OCI-LY1 (cell line): Measurements from ENCODE around the gene MCF2L2.

Experiments
- H2AFZ ChIP-seq: fragments of 200-600 bp; sonication (generic), shearing (Covaris generic); 2 replicates; pipeline ENCODE4 v1.6.0; 2014; ENCODE audit warnings: antibody characterized with exemption, mild to moderate bottlenecking, low read length
- H3F3A ChIP-seq: fragments of 200-600 bp; sonication (generic), shearing (Covaris generic); 2 replicates; pipeline ENCODE4 v1.6.0; 2014; ENCODE audit warnings: mild to moderate bottlenecking, antibody characterized with exemption, low read length, moderate library complexity; ENCODE audit not compliant: insufficient read depth
- H3K27ac ChIP-seq: fragments of 200-600 bp; sonication (generic); 2 replicates; pipeline ENCODE4 v1.5.1; 2014; ENCODE audit warnings: low read length, mixed run types, mild to moderate bottlenecking, low read depth; ENCODE audit not compliant: poor library complexity, severe bottlenecking
- H3K27me3 ChIP-seq: fragments of 200-600 bp; sonication (generic); 2 replicates; pipeline ENCODE4 v1.6.0; 2014; ENCODE audit warnings: antibody characterized with exemption, mild to moderate bottlenecking, low read length, moderate library complexity; ENCODE audit not compliant: insufficient read depth
- H3K36me3 ChIP-seq: fragments of 200-600 bp; sonication (generic); 2 replicates; pipeline ENCODE4 v1.6.1; 2014; ENCODE audit warnings: mild to moderate bottlenecking, antibody characterized with exemption, low read length, moderate library complexity, mixed read lengths; ENCODE audit not compliant: insufficient read depth
- H3K4me1 ChIP-seq: fragments of 200-600 bp; sonication (generic); 2 replicates; pipeline ENCODE4 v1.5.1; 2014; ENCODE audit warnings: mild to moderate bottlenecking, low read length, moderate library complexity; ENCODE audit not compliant: insufficient read depth, severe bottlenecking
- H3K4me2 ChIP-seq: fragments of 200-600 bp; sonication (generic), shearing (Covaris generic); 2 replicates; pipeline ENCODE4 v1.6.1; 2014; ENCODE audit warnings: low read length
- H3K4me3 ChIP-seq: fragments of 200-600 bp; sonication (generic); 2 replicates; pipeline ENCODE4 v1.5.1; 2014; ENCODE audit warnings: low read length, low read depth, mild to moderate bottlenecking, mixed read lengths; ENCODE audit not compliant: poor library complexity, severe bottlenecking
- H3K79me2 ChIP-seq: fragments of 200-600 bp; shearing (Covaris generic); 2 replicates; pipeline ENCODE4 v1.6.1; 2016; ENCODE audit warnings: mixed run types, low read length, mixed read lengths; ENCODE audit not compliant: insufficient read depth
- H3K9ac ChIP-seq: fragments of 200-600 bp; sonication (generic), shearing (Covaris generic); 2 replicates; pipeline ENCODE4 v1.6.1; 2014; ENCODE audit warnings: mild to moderate bottlenecking, low read length, mixed read lengths
- H3K9me2 ChIP-seq: fragments of 200-600 bp; sonication (generic), shearing (Covaris generic); 2 replicates; pipeline ENCODE4 v1.6.1; 2014; ENCODE audit warnings: low read depth, mild to moderate bottlenecking, low read length, mixed read lengths
- H3K9me3 ChIP-seq: fragments of 200-600 bp; shearing (Covaris generic); 2 replicates; pipeline ENCODE4 v1.6.1; 2014; ENCODE audit warnings: low read length, mixed read lengths
- H4K20me1 ChIP-seq: fragments of 200-600 bp; sonication (generic), shearing (Covaris generic); 2 replicates; pipeline ENCODE4 v1.6.0; 2016; ENCODE audit warnings: mild to moderate bottlenecking, low read length; ENCODE audit not compliant: insufficient read depth
- EZH2 ChIP-seq: fragments of 200-600 bp; sonication (generic), shearing (Covaris generic); IDR thresholded peaks from 2 replicates; pipeline ENCODE4 v1.8.0; 2017; ENCODE audit warnings: borderline replicate concordance, mixed run types, mild to moderate bottlenecking, antibody characterized with exemption, low read length, moderate library complexity, mixed read lengths
- TF ChIP-seq, protein P1 (sequence below): fragments of 200-600 bp; sonication (generic), shearing (Covaris generic); IDR thresholded peaks from 2 replicates; pipeline ENCODE4 v1.5.1; 2017; ENCODE audit warnings: mild to moderate bottlenecking, antibody characterized with exemption, low read length, moderate library complexity, mixed read lengths

MCF2L2 gene

DNA sequence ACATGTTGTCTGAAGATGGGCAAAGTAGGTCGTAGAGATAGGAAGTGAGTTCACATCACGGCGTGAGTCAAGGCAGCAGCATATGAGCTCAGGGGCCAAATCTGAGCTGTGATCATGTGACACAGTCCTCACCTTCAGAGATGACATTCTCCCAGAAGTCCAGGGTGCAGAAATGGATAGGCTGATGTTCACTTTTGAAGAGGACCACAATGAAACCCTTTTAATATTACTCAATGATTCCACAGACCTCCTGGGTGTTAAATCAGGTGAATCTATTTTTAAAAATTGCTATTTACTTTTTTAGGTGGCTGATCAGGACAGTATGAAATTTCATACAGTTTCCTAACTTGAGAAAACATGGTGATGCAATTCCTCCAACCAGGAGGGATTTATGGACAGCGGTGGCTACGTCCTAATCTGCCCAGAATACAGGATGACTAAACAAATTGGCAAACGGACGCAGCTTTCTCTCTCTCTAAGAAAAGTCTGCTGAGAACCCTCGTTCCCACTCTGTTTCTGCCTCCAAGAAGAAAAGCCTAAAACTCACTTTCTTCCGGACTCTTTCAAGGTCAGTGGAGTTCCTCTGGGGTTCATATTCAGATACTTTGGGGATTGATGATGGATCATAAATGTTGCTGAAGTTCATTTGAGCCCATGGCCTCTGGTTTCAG lies 141.0 kb downstream of the MCF2L2 start:
- Histone ChIP-seq H2AFZ (no peak overlapping the region), H3F3A (no peaks in the 10 kb centered on the region), H4K20me1 (no peaks in the 10 kb centered on the region), H3K4me3 (no peak overlapping the region), H3K36me3 (no peaks in the 10 kb centered on the region), H3K9ac (no peak overlapping the region), H3K4me2 (no peak overlapping the region), H3K9me2 (no peaks in the 10 kb centered on the region), H3K27ac (no peak overlapping the region), H3K9me3 (no peaks in the 10 kb centered on the region), H3K79me2 (no peaks in the 10 kb centered on the region), H3K4me1 (peaks cover 5% of the 10 kb centered on the region), H3K27me3 (no peaks in the 10 kb centered on the region)
- TF ChIP-seq, protein P1, sequence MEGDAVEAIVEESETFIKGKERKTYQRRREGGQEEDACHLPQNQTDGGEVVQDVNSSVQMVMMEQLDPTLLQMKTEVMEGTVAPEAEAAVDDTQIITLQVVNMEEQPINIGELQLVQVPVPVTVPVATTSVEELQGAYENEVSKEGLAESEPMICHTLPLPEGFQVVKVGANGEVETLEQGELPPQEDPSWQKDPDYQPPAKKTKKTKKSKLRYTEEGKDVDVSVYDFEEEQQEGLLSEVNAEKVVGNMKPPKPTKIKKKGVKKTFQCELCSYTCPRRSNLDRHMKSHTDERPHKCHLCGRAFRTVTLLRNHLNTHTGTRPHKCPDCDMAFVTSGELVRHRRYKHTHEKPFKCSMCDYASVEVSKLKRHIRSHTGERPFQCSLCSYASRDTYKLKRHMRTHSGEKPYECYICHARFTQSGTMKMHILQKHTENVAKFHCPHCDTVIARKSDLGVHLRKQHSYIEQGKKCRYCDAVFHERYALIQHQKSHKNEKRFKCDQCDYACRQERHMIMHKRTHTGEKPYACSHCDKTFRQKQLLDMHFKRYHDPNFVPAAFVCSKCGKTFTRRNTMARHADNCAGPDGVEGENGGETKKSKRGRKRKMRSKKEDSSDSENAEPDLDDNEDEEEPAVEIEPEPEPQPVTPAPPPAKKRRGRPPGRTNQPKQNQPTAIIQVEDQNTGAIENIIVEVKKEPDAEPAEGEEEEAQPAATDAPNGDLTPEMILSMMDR: no peak
- TF ChIP-seq EZH2: no peak

DNA sequence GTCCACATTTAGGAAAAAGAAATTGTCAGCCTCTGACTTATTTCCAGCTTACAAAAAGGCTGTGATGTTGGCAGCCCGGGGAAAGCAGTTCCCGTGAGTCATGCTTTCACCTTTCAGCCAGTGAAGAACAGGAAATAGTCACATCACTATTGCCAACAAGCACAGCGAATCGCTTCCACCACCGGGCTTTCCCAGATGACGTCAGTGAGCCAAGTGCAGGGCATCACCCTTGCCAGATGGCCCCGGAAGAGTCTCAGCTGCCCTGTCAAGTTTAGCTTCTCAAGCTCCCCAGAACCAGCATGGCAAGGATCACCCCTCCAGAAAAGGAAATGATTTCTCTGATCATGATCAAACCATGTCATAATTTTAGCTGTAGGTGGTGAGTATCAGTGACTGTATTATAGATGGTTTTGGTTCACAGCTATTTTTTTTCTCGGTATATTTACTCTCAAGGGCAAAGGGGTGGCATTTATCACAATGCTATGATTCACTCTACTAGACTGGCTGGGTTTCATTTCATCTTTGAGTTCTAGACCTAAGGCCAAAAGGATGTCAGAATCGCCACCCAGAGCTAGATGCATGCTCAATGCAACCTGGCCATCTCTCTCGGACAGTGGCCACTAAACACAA lies 142.5 kb downstream of the MCF2L2 start:
- TF ChIP-seq, protein P1: no peak
- no peak for TF ChIP-seq EZH2
- Histone ChIP-seq H3K27ac (no peak overlapping the region), H3F3A (no peaks in the 10 kb centered on the region), H3K9ac (no peak overlapping the region), H3K4me3 (no peak overlapping the region), H3K9me3 (no peaks in the 10 kb centered on the region), H3K4me2 (no peak overlapping the region), H3K4me1 (peaks cover 5% of the 10 kb centered on the region), H3K36me3 (no peaks in the 10 kb centered on the region), H2AFZ (no peak overlapping the region), H3K9me2 (no peaks in the 10 kb centered on the region), H3K27me3 (no peaks in the 10 kb centered on the region), H3K79me2 (no peaks in the 10 kb centered on the region), H4K20me1 (no peaks in the 10 kb centered on the region)

DNA sequence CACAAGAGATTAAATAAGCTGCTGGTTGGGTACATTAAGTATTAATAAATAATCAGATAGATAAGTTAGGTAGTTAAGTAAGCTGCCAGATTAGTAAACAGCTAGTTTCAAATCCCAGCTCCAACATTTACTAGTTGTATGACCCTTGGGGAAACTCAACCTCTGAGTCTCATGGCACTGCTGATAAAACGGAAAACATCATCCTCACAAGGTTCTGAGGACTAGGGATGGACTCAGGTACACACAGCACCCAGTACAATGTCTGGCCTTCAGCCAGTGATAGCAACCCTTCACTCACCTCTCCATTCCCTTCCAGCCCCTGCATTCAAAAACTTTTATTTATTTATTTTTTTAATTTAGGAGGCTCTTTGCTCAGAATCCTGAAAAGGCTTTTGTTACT lies 143.1 kb downstream of the MCF2L2 start:
- Histone ChIP-seq H2AFZ (no peak overlapping the region), H3K36me3 (no peaks in the 10 kb centered on the region), H3K4me2 (no peak overlapping the region), H3K27me3 (no peaks in the 10 kb centered on the region), H3K79me2 (no peaks in the 10 kb centered on the region), H3F3A (no peaks in the 10 kb centered on the region), H3K9ac (no peak overlapping the region), H3K27ac (no peak overlapping the region), H4K20me1 (no peaks in the 10 kb centered on the region), H3K4me3 (no peak overlapping the region), H3K4me1 (peaks cover 5% of the 10 kb centered on the region), H3K9me2 (no peaks in the 10 kb centered on the region), H3K9me3 (no peaks in the 10 kb centered on the region)
- TF ChIP-seq EZH2: no peak
- TF ChIP-seq, protein P1: no peak
